ENCODE measurements around the gene POLR2F. TPM values are rescaled to one million over a fixed set of nuclear protein-coding genes. Genes with fewer than 3 reads are reported as not detected.

POLR2F gene
- total RNA-seq, 3 donors from 2014 or later = 155 to 176 (median 163) TPM

GRCh38 chr22:38007330-38007902 is 53.9 kb downstream of the POLR2F start:
- no peak for DNase-seq
- Mint-ChIP-seq H3K4me1 (ENCODE audit: low read depth) (peaks cover 8% of the 10 kb centered on the region), H3K36me3 (ENCODE audit: insufficient read depth) (no peaks in the 10 kb centered on the region), H3K27me3 (ENCODE audit: low read depth) (no peaks in the 10 kb centered on the region), H3K9me3 (no peaks in the 10 kb centered on the region), H3K4me3 (no peak overlapping the region)
- no peak for ATAC-seq

GRCh38 chr22:38009000-38009806 is 55.7 kb downstream of the POLR2F start:
- no peaks in the 10 kb centered on the region for H3K36me3 Mint-ChIP-seq (ENCODE audit: insufficient read depth)
- ATAC-seq (peak in 1 of 2 donors; percentile 21), DNase-seq (no peak)
- H3K9me3 Mint-ChIP-seq = no peaks in the 10 kb centered on the region
- H3K27me3 Mint-ChIP-seq (ENCODE audit: low read depth) = no peaks in the 10 kb centered on the region
- H3K4me1 Mint-ChIP-seq (ENCODE audit: low read depth) = peaks cover 8% of the 10 kb centered on the region
- H3K4me3 Mint-ChIP-seq = no peak overlapping the region

GRCh38 chr22:38012604-38013072 is 59.1 kb downstream of the POLR2F start:
- Mint-ChIP-seq H3K4me3 (no peak overlapping the region), H3K27me3 (ENCODE audit: low read depth) (no peaks in the 10 kb centered on the region), H3K4me1 (ENCODE audit: low read depth) (peaks cover 8% of the 10 kb centered on the region), H3K36me3 (ENCODE audit: insufficient read depth) (no peaks in the 10 kb centered on the region), H3K9me3 (no peaks in the 10 kb centered on the region)
- ATAC-seq (no peak), DNase-seq (no peak)

GRCh38 chr22:38014083-38014482 is 60.6 kb downstream of the POLR2F start:
- Mint-ChIP-seq H3K4me1 (ENCODE audit: low read depth) (peaks cover 3% of the 10 kb centered on the region), H3K27me3 (ENCODE audit: low read depth) (no peaks in the 10 kb centered on the region), H3K9me3 (no peaks in the 10 kb centered on the region), H3K4me3 (no peak overlapping the region), H3K36me3 (ENCODE audit: insufficient read depth) (no peaks in the 10 kb centered on the region)
- ATAC-seq (no peak), DNase-seq (no peak)

GRCh38 chr22:38016182-38017151 is 63.0 kb downstream of the POLR2F start:
- H3K36me3 Mint-ChIP-seq (ENCODE audit: insufficient read depth) = no peaks in the 10 kb centered on the region
- H3K4me3 Mint-ChIP-seq = no peak overlapping the region
- no peaks in the 10 kb centered on the region for H3K27me3 Mint-ChIP-seq (ENCODE audit: low read depth)
- DNase-seq (no peak), ATAC-seq (no peak)
- no peaks in the 10 kb centered on the region for H3K9me3 Mint-ChIP-seq
- H3K4me1 Mint-ChIP-seq (ENCODE audit: low read depth) = no peaks in the 10 kb centered on the region

GRCh38 chr22:38017272-38017920 is 63.9 kb downstream of the POLR2F start:
- Mint-ChIP-seq H3K27me3 (ENCODE audit: low read depth) (no peaks in the 10 kb centered on the region), H3K9me3 (no peaks in the 10 kb centered on the region), H3K4me1 (ENCODE audit: low read depth) (no peaks in the 10 kb centered on the region), H3K36me3 (ENCODE audit: insufficient read depth) (no peaks in the 10 kb centered on the region), H3K4me3 (no peak overlapping the region)
- DNase-seq = no peak
- ATAC-seq = no peak

GRCh38 chr22:38017939-38018885 is 64.7 kb downstream of the POLR2F start:
- no peak for DNase-seq
- no peaks in the 10 kb centered on the region for H3K27me3 Mint-ChIP-seq (ENCODE audit: low read depth)
- no peaks in the 10 kb centered on the region for H3K4me1 Mint-ChIP-seq (ENCODE audit: low read depth)
- no peaks in the 10 kb centered on the region for H3K36me3 Mint-ChIP-seq (ENCODE audit: insufficient read depth)
- H3K9me3 Mint-ChIP-seq = no peaks in the 10 kb centered on the region
- H3K4me3 Mint-ChIP-seq = no peak overlapping the region
- ATAC-seq = no peak

Other genes with a start within 250 kb of the POLR2F start
- gene GCAT, start 145.8 kb upstream of the POLR2F start, total RNA-seq = 10 to 100 TPM in 1 of 3 donors, 1 to 10 TPM in 2; 6.5 to 12.3 (median 8.6) TPM
- not detected for gene GALR3, start 130.3 kb upstream of the POLR2F start, total RNA-seq
- gene ANKRD54, start 109.4 kb upstream of the POLR2F start, total RNA-seq = 10 to 100 TPM; 28.0 to 30.4 (median 29.7) TPM
- gene EIF3L, start 104.3 kb upstream of the POLR2F start, total RNA-seq = 100 to 1,000 TPM; 448 to 518 (median 461) TPM
- gene MICALL1, start 47.4 kb upstream of the POLR2F start, total RNA-seq = 10 to 100 TPM; 16.0 to 16.2 (median 16.0) TPM
- under 1 TPM in 1 of 3 donors, not detected in 2; 0.46 TPM for gene C22orf23, start 98 bp upstream of the POLR2F start, total RNA-seq
- not detected for gene SOX10, start 30.9 kb downstream of the POLR2F start, total RNA-seq
- 10 to 100 TPM; 21.7 to 24.2 (median 23.1) TPM for gene PICK1, start 103.7 kb downstream of the POLR2F start, total RNA-seq
- not detected for gene SLC16A8, start 130.5 kb downstream of the POLR2F start, total RNA-seq
- gene BAIAP2L2, start 157.0 kb downstream of the POLR2F start, total RNA-seq = under 1 TPM; 0.32 to 0.43 (median 0.38) TPM
- gene PLA2G6, start 228.1 kb downstream of the POLR2F start, total RNA-seq = 10 to 100 TPM; 18.1 to 29.8 (median 22.0) TPM
- 10 to 100 TPM in 2 of 3 donors, 1 to 10 TPM in 1; 8.9 to 12.2 (median 10.7) TPM for gene MAFF, start 248.3 kb downstream of the POLR2F start, total RNA-seq